ENCODE measurements around the gene RPL3.

RPL3 gene

DNA sequence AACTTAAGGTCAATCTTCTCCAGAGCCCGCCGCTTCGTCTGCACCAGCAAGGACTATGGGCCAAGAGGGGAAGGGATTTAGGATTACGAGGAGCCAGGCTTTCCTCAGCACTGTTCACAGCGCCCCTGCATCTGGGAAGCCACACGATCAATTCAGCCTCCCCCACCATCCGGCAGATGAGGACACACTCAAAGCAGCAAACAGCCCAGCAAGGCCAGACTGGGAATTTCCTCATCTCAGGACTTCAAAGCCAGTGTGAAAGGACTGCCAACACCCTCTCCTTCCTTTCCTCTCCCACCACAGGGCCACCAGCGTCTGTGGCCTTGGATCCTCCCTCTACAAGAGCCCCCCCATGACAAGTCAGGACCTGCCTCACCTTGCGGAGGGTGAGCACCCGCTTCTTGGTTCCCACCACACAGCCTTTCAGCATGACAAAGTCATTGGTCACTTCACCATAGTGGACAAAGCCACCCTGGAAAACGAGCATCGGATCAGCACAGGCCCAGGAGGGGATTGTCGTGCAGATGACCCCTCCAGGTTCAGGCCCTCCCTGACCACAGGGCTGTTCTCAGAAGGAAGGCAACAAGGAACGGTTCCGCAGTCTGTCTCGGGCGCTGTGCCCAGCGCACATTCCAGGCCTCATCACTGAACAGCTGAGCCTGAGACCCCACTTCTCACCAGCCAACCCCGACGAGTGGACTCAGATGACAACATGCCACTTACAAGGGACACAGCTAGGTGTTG lies 6.0 kb downstream of the RPL3 start:
- H3K4me1 ChIP-seq (ENCODE audit: control insufficient read depth, low read length) = peaks cover 87% of the 10 kb centered on the region
- no peak overlapping the region for H3K27ac ChIP-seq (ENCODE audit: low read depth, low read length)
- no peak overlapping the region for H3K4me2 ChIP-seq (ENCODE audit: low read length)
- TF ChIP-seq, protein P1, sequence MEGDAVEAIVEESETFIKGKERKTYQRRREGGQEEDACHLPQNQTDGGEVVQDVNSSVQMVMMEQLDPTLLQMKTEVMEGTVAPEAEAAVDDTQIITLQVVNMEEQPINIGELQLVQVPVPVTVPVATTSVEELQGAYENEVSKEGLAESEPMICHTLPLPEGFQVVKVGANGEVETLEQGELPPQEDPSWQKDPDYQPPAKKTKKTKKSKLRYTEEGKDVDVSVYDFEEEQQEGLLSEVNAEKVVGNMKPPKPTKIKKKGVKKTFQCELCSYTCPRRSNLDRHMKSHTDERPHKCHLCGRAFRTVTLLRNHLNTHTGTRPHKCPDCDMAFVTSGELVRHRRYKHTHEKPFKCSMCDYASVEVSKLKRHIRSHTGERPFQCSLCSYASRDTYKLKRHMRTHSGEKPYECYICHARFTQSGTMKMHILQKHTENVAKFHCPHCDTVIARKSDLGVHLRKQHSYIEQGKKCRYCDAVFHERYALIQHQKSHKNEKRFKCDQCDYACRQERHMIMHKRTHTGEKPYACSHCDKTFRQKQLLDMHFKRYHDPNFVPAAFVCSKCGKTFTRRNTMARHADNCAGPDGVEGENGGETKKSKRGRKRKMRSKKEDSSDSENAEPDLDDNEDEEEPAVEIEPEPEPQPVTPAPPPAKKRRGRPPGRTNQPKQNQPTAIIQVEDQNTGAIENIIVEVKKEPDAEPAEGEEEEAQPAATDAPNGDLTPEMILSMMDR (IDR thresholded peaks at IDR 0.05; ENCODE audit: low read depth, low read length, poor library complexity, severe bottlenecking) = no peak
- TF ChIP-seq EZH2phosphoT487 (IDR thresholded peaks at IDR 0.05; ENCODE audit: borderline replicate concordance, low read length) = no peak
- no peaks in the 10 kb centered on the region for H3K9me2 ChIP-seq (replicated peaks; ENCODE audit: control insufficient read depth, low read length)
- no peak overlapping the region for H3K4me3 ChIP-seq (ENCODE audit: low read length)
- H3K79me2 ChIP-seq (ENCODE audit: control insufficient read depth, low read length) = peaks cover 41% of the 10 kb centered on the region
- peaks cover 43% of the 10 kb centered on the region for H4K20me1 ChIP-seq (ENCODE audit: control insufficient read depth, insufficient read depth, low read depth, low read length)
- H3K9me3 ChIP-seq (ENCODE audit: control insufficient read depth, insufficient read depth, low read length) = no peaks in the 10 kb centered on the region
- peaks cover 81% of the 10 kb centered on the region for H3F3A ChIP-seq (ENCODE audit: control insufficient read depth, insufficient read depth)
- no peaks in the 10 kb centered on the region for H3K27me3 ChIP-seq (ENCODE audit: control insufficient read depth, low read length)
- H3K36me3 ChIP-seq (ENCODE audit: control insufficient read depth, low read length) = peaks cover 73% of the 10 kb centered on the region

GRCh38 chr22:39312410-39312809 lies 7.0 kb downstream of the RPL3 start:
- H3F3A ChIP-seq (ENCODE audit: control insufficient read depth, insufficient read depth) = peaks cover 75% of the 10 kb centered on the region
- TF ChIP-seq, protein P1 (IDR thresholded peaks at IDR 0.05; ENCODE audit: low read depth, low read length, poor library complexity, severe bottlenecking) = no peak
- no peak for TF ChIP-seq EZH2phosphoT487 (IDR thresholded peaks at IDR 0.05; ENCODE audit: borderline replicate concordance, low read length)
- H3K9me3 ChIP-seq (ENCODE audit: control insufficient read depth, insufficient read depth, low read length) = no peaks in the 10 kb centered on the region
- peaks cover 31% of the 10 kb centered on the region for H3K79me2 ChIP-seq (ENCODE audit: control insufficient read depth, low read length)
- H3K4me3 ChIP-seq (ENCODE audit: low read length) = no peak overlapping the region
- peaks cover 63% of the 10 kb centered on the region for H3K36me3 ChIP-seq (ENCODE audit: control insufficient read depth, low read length)
- no peak overlapping the region for H3K27ac ChIP-seq (ENCODE audit: low read depth, low read length)
- H3K27me3 ChIP-seq (ENCODE audit: control insufficient read depth, low read length) = no peaks in the 10 kb centered on the region
- peaks cover 35% of the 10 kb centered on the region for H4K20me1 ChIP-seq (ENCODE audit: control insufficient read depth, insufficient read depth, low read depth, low read length)
- H3K4me2 ChIP-seq (ENCODE audit: low read length) = no peak overlapping the region
- peaks cover 79% of the 10 kb centered on the region for H3K4me1 ChIP-seq (ENCODE audit: control insufficient read depth, low read length)
- no peaks in the 10 kb centered on the region for H3K9me2 ChIP-seq (replicated peaks; ENCODE audit: control insufficient read depth, low read length)

DNA sequence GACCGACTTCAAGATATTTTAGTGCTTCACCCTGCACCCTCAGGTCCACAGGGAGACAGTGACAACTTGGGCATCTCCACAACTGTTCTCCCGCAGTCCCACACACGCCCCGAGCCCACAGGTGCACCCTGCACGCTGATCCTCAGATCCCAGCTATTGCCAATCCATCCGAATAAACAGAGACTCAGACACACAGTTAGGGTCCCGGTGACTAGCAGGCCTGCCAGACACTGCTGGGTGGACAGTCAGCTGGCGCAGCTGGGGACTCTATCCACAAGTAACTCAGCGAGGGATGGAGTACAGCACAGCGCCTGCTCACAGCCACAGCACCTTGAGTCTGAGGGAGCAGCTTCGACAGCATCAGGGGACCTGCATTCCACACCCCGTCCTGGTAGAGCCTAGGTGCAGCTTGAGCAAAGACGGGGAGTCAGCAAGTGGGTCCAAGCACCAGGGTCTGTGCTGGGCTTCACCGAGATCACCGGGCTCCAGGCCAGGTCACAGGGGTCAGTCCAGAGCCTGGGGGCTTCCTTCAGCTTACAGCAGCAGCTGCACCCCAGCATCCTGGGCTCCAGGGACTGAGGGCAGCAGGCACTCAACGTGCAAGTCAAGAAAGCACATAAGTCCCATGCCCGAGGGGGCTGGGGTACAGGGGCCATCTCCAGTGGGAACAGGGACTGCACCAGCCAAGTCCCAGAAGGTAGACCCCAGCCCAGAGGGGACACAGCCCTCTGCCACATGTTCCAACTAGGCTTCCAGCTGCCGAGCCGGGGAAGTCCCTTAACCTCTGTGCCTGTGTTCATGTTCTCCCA lies 7.6 kb downstream of the RPL3 start:
- H3K79me2 ChIP-seq (ENCODE audit: control insufficient read depth, low read length) = peaks cover 25% of the 10 kb centered on the region
- peaks cover 57% of the 10 kb centered on the region for H3K36me3 ChIP-seq (ENCODE audit: control insufficient read depth, low read length)
- H4K20me1 ChIP-seq (ENCODE audit: control insufficient read depth, insufficient read depth, low read depth, low read length) = peaks cover 29% of the 10 kb centered on the region
- no peaks in the 10 kb centered on the region for H3K27me3 ChIP-seq (ENCODE audit: control insufficient read depth, low read length)
- no peak overlapping the region for H3K4me3 ChIP-seq (ENCODE audit: low read length)
- H3K27ac ChIP-seq (ENCODE audit: low read depth, low read length) = peak overlapping the region; percentile 32
- peak overlapping the region; percentile 23; the same call in 1 of the 2 replicates for H3K4me2 ChIP-seq (ENCODE audit: low read length)
- peaks cover 78% of the 10 kb centered on the region for H3K4me1 ChIP-seq (ENCODE audit: control insufficient read depth, low read length)
- H3F3A ChIP-seq (ENCODE audit: control insufficient read depth, insufficient read depth) = peaks cover 68% of the 10 kb centered on the region
- no peaks in the 10 kb centered on the region for H3K9me3 ChIP-seq (ENCODE audit: control insufficient read depth, insufficient read depth, low read length)
- no peaks in the 10 kb centered on the region for H3K9me2 ChIP-seq (replicated peaks; ENCODE audit: control insufficient read depth, low read length)
- TF ChIP-seq EZH2phosphoT487 (IDR thresholded peaks at IDR 0.05; ENCODE audit: borderline replicate concordance, low read length) = no peak
- TF ChIP-seq, protein P1 (IDR thresholded peaks at IDR 0.05; ENCODE audit: low read depth, low read length, poor library complexity, severe bottlenecking) = no peak

Data from DOHH2 (cell line).